GM19468 (cell line): Measurements from ENCODE around the gene SMIM12.
"Not testable (repeated sequence)": the region's sequence is repeated elsewhere in the genome, so short reads cannot be mapped to it uniquely, and the experiment has no call there.

ENCODE experiments used
- ATAC-seq: cut with Tn5 transposase; IDR thresholded peaks from one replicate; pipeline ENCODE4 v1.9.1; 2021; ENCODE audit warnings: mild to moderate bottlenecking, moderate library complexity, moderate number of reproducible peaks; ENCODE audit not compliant: unreplicated experiment; ENCODE audit errors: extremely low read depth

SMIM12 gene

DNA sequence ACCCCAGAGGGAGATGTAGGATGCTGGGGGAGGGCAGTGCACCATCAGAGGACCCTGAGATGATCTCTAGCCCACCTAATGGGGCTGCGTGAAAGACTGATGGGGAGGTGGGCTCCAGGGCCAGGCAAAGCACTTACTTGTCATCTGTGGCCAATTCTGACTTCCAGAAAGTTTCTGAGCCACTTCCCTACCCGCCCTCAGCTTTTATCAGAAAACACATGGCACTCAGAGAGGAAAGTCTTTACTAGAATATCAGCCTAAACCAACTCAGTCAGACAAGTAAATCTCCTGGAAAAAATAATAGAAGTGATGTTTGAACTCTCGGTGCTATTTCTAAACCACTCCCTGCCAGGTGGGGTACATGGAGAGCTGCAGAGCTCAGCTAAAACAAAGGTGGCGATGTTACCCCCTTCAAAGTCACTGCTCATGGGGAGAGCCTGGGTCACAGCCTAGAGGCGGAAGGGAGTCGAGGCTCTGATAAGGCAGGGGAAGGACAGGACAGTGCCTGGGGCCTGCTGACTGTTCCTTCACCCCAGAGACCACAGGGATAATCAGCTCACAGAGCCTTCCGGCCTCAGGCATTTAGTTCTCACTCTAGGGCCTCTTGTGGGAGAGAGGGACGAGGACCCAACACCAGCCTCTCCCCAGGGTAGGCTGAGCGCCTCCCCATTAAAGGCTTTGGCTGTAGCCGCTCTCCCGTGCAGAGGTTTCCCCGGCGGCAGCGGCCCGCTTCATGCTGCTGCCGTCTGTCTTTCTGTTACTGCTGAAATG is 14.2 kb downstream of the SMIM12 start:
- no peak for ATAC-seq

- no peak for ATAC-seq
These were observed 15.3 kb downstream of the SMIM12 start for GRCh38 chr1:34844252-34844634.

GRCh38 chr1:34843392-34844251 is 15.9 kb downstream of the SMIM12 start:
- no peak for ATAC-seq

- no peak for ATAC-seq
These were observed 16.6 kb downstream of the SMIM12 start for GRCh38 chr1:34842952-34843371.

GRCh38 chr1:34842073-34842472 is 17.5 kb downstream of the SMIM12 start:
- no peak for ATAC-seq

GRCh38 chr1:34840426-34840825 is 19.1 kb downstream of the SMIM12 start:
- ATAC-seq = no peak

DNA sequence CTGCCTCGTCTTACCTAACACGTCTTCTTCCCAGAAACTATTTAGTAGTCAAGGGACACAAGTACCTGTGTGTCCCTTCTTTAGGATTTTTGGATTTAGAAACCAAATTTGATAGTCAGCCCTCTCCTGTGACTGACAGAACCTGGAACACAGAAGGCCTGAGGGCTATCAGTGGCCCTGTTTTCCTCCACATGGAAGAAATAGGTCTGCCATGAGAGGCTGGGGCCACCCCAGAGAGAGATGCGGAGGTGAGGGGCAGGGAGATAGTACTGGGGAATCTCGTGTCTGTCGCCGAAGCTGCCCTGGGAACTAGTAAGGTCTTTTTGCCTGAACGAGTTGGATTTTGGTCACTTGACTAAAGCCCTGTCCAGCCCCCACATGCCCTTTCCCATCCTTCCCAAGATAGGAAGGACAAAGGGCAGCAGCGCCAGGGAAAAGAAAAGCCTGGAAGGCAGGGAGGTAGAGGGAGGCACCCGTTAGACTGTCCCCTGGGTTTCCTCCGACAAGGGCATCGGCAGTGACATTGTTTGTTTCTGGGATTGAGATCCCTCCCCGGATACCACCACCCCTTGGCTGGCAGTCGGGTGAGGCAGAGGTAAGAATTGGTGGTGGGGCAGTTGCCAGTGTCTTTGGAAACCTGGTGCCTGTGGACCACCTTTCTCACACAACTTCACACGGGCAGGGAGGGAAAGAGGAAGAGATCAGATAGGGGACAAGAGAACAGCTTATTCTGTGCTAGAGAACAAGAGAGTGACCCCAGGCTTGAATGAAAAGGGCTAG is 19.8 kb downstream of the SMIM12 start:
- no peak for ATAC-seq

GRCh38 chr1:34833711-34834110 is 25.8 kb downstream of the SMIM12 start:
- ATAC-seq = no peak

GRCh38 chr1:34831721-34832246 is 27.8 kb downstream of the SMIM12 start:
- no peak for ATAC-seq

GRCh38 chr1:34829250-34829649 is 30.3 kb downstream of the SMIM12 start:
- no peak for ATAC-seq

GRCh38 chr1:34828611-34829010 is 30.9 kb downstream of the SMIM12 start:
- ATAC-seq = no peak

- ATAC-seq = no peak
These were observed 32.1 kb downstream of the SMIM12 start for GRCh38 chr1:34827341-34827941.

DNA sequence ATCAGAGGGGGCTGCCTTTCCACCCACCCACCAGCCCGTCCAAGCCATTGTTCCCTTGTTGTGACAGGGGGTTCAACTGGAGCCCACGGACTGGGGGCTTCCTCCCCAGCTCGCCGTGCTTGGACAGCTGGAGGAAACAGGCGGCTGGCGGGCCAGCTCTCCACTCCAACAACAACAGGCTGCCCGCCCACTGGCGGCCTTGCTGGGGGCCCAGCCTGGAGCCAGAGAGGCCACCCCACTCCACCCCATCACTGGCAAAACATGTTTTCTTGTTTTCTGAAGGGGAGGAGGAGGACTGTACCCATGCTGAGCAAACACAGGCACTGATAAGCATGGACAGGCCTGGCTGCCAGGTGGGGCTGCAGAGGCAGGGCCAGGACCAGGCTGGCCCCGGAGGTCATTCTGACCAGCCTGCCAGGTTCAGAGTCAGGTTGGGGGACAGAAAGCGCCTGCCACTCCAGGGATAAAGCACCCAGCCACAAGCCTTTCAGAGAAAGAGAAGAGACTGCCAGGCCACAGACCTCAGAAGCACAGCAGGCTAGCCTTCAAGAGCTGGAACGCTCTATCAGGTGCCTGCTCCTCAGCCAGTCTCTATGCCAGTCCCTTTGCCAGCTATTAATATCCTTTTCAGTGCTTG is 34.0 kb downstream of the SMIM12 start:
- no peak for ATAC-seq

- ATAC-seq = no peak
These were observed 34.6 kb downstream of the SMIM12 start for GRCh38 chr1:34824817-34825454.

DNA sequence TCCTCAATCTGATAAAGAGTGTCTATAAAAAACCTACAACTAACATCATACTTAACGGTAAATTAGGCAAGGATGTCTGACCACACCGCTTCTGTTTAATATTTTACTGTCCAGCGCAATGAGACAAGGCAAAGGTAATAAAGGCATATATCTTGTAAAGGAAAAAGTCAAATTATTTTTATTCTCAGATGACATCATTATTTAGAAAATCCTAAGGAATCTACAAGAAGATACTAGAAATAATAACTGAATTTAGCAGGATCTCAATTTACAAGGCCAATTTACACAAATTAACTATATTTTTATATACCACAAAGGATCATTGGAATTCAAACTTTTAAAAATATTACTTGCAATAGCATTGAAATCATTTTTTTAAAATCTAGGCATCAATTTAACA is 37.3 kb downstream of the SMIM12 start:
- no peak for ATAC-seq

DNA sequence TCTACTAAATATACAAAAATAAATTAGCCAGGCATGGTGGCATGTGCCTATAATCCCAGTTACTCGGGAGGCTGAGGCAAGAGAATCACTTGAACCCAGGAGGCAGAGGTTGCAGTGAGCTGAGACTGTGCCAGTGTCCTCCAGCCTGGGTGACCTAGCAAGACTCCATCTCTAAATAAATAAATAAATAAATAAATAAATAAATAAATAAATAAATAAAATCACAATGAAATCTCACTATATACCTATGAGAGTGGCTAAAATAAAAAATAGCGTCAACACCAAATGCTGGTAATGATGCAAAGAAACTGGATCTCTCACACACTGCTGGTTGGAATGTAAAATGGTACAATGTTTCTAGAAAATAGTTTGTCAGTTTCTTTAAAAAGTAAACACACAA is 40.7 kb downstream of the SMIM12 start:
- ATAC-seq = not testable (repeated sequence)

- no peak for ATAC-seq
These were observed 42.8 kb downstream of the SMIM12 start for GRCh38 chr1:34816778-34817177.

DNA sequence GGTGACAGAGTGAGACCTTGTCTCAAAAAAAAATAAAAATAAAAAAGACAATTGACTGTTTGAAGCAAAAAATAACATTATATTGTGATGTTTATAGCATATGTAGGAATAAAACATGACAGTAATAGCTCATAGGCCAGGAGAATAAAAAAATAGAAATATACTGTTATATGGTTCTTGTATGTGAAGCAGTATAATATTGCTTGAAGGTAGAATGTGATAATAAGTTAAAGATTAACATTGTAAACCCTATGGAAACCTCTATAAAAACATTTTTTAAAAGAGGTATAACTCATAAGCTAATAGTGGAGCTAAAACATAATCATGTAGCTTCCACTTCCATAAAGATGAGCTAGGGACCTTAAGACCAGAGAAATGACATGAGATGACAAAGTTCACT is 43.2 kb downstream of the SMIM12 start:
- ATAC-seq = no peak

- ATAC-seq = not testable (repeated sequence)
These were observed 48.8 kb downstream of the SMIM12 start for GRCh38 chr1:34810781-34811180.
